ENCODE results near the gene WEE1. TPM values are rescaled to one million over a fixed set of nuclear protein-coding genes. Genes with fewer than 3 reads are reported as not detected.
A peak's percentile ranks its signal among the peaks of the same experiment; 100 is the strongest.

WEE1 gene
- total RNA-seq, 4 donors from 2014 or later = 82.0 to 296 (median 183) TPM

GRCh38 chr11:9580894-9581293, 7.4 kb downstream of the WEE1 start:
- no peak for DNase-seq (ENCODE audit: low spot score in 2 of 2)
- no peak for TF ChIP-seq POLR2AphosphoS5 (IDR thresholded peaks at IDR 0.05)
- TF ChIP-seq CTCF (IDR thresholded peaks at IDR 0.05) = no peak
- no peak for TF ChIP-seq EP300 (IDR thresholded peaks at IDR 0.05)
- TF ChIP-seq POLR2A (IDR thresholded peaks at IDR 0.05) = no peak
- H3K27ac ChIP-seq = no peak overlapping the region
- H3K27me3 ChIP-seq = no peaks in the 10 kb centered on the region
- WGBS = 98% methylated on average over 4 of the region's 4 CpGs
- H3K4me3 ChIP-seq = no peak overlapping the region
- no peaks in the 10 kb centered on the region for H3K9me3 ChIP-seq
- H3K4me1 ChIP-seq = peaks cover 26% of the 10 kb centered on the region
- H3K36me3 ChIP-seq = peaks cover 62% of the 10 kb centered on the region

- DNase-seq (ENCODE audit: low spot score in 2 of 2) = no peak
- 94% methylated on average over 6 of the region's 6 CpGs for WGBS
- Histone ChIP-seq H3K27ac (no peak overlapping the region), H3K4me3 (no peak overlapping the region), H3K4me1 (peaks cover 18% of the 10 kb centered on the region), H3K36me3 (peaks cover 69% of the 10 kb centered on the region), H3K9me3 (no peaks in the 10 kb centered on the region), H3K27me3 (no peaks in the 10 kb centered on the region)
- no peak for TF ChIP-seq POLR2AphosphoS5 (IDR thresholded peaks at IDR 0.05)
- TF ChIP-seq EP300 (IDR thresholded peaks at IDR 0.05) = no peak
- TF ChIP-seq CTCF (IDR thresholded peaks at IDR 0.05) = no peak
- no peak for TF ChIP-seq POLR2A (IDR thresholded peaks at IDR 0.05)
Observed at GRCh38 chr11:9581556-9582161, 8.2 kb downstream of the WEE1 start.

- H3K4me3 ChIP-seq = no peak overlapping the region
- no peaks in the 10 kb centered on the region for H3K27me3 ChIP-seq
- no peak overlapping the region for H3K27ac ChIP-seq
- no peaks in the 10 kb centered on the region for H3K9me3 ChIP-seq
- peaks cover 40% of the 10 kb centered on the region for H3K36me3 ChIP-seq
- no peaks in the 10 kb centered on the region for H3K4me1 ChIP-seq
- TF ChIP-seq POLR2AphosphoS5 (IDR thresholded peaks at IDR 0.05) (no peak), EP300 (IDR thresholded peaks at IDR 0.05) (no peak), POLR2A (IDR thresholded peaks at IDR 0.05) (no peak)
- DNase-seq (ENCODE audit: low spot score in 2 of 2) = no peak
- WGBS = 99% methylated on average over 4 of the region's 4 CpGs
Observed at GRCh38 chr11:9590717-9591116, 17.2 kb downstream of the WEE1 start.

- no peaks in the 10 kb centered on the region for H3K27me3 ChIP-seq
- 83% methylated on average over 11 of the region's 11 CpGs for WGBS
- H3K27ac ChIP-seq = no peak overlapping the region
- TF ChIP-seq EP300 (IDR thresholded peaks at IDR 0.05) (no peak), POLR2AphosphoS5 (IDR thresholded peaks at IDR 0.05) (no peak), POLR2A (IDR thresholded peaks at IDR 0.05) (no peak), CTCF (IDR thresholded peaks at IDR 0.05) (no peak)
- no peak overlapping the region for H3K4me3 ChIP-seq
- no peaks in the 10 kb centered on the region for H3K4me1 ChIP-seq
- peak in 1 of 2 donors; percentile 58 for DNase-seq (ENCODE audit: low spot score in 2 of 2)
- peaks cover 10% of the 10 kb centered on the region for H3K36me3 ChIP-seq
- H3K9me3 ChIP-seq = no peaks in the 10 kb centered on the region
Observed at GRCh38 chr11:9594267-9595046, 21.0 kb downstream of the WEE1 start.

- Histone ChIP-seq H3K36me3 (no peaks in the 10 kb centered on the region), H3K27me3 (no peaks in the 10 kb centered on the region), H3K4me1 (peaks cover 11% of the 10 kb centered on the region), H3K4me3 (no peak overlapping the region), H3K27ac (no peak overlapping the region), H3K9me3 (no peaks in the 10 kb centered on the region)
- TF ChIP-seq EP300 (IDR thresholded peaks at IDR 0.05) = no peak
- TF ChIP-seq POLR2AphosphoS5 (IDR thresholded peaks at IDR 0.05) = no peak
- TF ChIP-seq CTCF (IDR thresholded peaks at IDR 0.05) = no peak
- no peak for TF ChIP-seq POLR2A (IDR thresholded peaks at IDR 0.05)
- WGBS = 92% methylated on average over 4 of the region's 4 CpGs
- DNase-seq (ENCODE audit: low spot score in 2 of 2) = no peak
Observed at GRCh38 chr11:9596926-9597464, 23.5 kb downstream of the WEE1 start.

Data from suprapubic skin (tissue), 4 donors.